DMS79 (cell line): ENCODE measurements around the gene CCT6A.
"Not testable (repeated sequence)": the region's sequence is repeated elsewhere in the genome, so short reads cannot be mapped to it uniquely, and the experiment has no call there.

ENCODE experiments used
- DNase-seq: peaks from one replicate; lab custom pipeline; 2025; lab: John Stamatoyannopoulos, UW

CCT6A gene

GRCh38 chr7:56051053-56051338 lies 569 bp upstream of the CCT6A start:
- DNase-seq: no peak

GRCh38 chr7:56053379-56053778 lies 1.8 kb downstream of the CCT6A start:
- DNase-seq: no peak

GRCh38 chr7:56053993-56054392 lies 2.4 kb downstream of the CCT6A start:
- DNase-seq: no peak

- DNase-seq: no peak
Observed at GRCh38 chr7:56062382-56062781, 10.8 kb downstream of the CCT6A start.

DNA sequence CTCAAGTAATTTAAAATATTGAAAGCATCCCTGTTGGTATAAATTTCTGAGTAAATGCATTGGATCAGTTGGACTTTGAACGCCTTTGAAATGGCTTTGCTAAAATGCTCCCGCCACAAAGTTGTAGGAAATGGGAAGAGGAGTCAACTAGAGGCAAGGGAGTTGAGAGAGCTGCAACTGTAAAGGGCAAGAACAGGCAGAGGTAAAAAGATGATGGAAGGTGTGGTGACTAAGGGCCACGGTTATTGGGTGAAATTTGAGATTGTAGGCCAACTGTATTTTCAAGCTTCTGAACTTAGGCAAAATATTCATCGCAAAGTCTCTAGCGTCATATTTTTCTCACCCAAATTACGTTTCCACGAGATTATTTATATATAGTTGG lies 11.9 kb downstream of the CCT6A start:
- no peak for DNase-seq

- peak; percentile 68 for DNase-seq
Observed at GRCh38 chr7:56063882-56064625, 12.5 kb downstream of the CCT6A start, which contains the start of gene SUMF2. Gene SUMF2 (plus strand): TSS chr7:56064286. CDS start chr7:56064312, 26 bp downstream.

DNA sequence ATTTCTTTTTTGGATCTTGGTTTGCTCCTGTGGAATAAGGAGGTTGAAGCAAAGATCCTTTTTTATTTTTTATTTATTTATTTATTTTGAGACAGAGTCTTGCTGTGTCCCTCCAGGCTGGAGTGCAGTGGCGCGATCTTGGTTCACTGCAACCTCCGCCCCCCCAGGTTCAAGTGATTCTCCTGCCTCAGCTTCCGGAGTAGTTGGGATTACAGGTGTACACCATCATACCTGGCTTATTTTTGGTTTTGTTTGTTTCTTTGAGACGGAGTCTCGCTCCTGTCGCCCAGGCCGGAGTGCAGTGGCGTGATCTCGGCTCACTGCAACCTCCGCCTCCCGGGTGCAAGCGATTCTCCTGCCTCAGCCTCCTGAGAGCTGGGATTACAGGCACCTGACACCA lies 14.8 kb downstream of the CCT6A start:
- not testable (repeated sequence) for DNase-seq

GRCh38 chr7:56074371-56074791 lies 22.8 kb downstream of the CCT6A start:
- peak; percentile 28 for DNase-seq

- DNase-seq: no peak
Observed at GRCh38 chr7:56077681-56078080, 26.1 kb downstream of the CCT6A start.

DNA sequence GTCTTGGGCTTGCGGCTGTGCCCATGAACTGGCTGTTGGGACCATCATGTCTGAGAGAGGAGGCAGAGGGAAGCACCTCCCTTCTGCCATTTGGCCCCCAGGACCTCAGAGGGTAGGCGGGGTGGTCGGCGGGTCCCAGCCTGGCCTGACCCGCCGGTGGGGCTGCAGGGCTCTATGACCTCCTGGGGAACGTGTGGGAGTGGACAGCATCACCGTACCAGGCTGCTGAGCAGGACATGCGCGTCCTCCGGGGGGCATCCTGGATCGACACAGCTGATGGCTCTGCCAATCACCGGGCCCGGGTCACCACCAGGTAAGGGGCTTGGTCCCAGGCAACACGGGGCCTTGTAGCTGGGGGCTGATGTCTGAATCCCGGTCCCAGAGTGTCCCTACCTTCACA lies 26.6 kb downstream of the CCT6A start:
- no peak for DNase-seq

DNA sequence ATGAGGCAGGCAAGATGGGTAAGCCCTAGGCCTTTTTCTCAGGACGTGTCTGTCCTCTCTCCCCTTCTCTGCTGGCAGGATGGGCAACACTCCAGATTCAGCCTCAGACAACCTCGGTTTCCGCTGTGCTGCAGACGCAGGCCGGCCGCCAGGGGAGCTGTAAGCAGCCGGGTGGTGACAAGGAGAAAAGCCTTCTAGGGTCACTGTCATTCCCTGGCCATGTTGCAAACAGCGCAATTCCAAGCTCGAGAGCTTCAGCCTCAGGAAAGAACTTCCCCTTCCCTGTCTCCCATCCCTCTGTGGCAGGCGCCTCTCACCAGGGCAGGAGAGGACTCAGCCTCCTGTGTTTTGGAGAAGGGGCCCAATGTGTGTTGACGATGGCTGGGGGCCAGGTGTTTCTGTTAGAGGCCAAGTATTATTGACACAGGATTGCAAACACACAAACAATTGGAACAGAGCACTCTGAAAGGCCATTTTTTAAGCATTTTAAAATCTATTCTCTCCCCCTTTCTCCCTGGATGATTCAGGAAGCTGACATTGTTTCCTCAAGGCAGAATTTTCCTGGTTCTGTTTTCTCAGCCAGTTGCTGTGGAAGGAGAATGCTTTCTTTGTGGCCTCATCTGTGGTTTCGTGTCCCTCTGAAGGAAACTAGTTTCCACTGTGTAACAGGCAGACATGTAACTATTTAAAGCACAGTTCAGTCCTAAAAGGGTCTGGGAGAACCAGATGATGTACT lies 28.1 kb downstream of the CCT6A start:
- peak; percentile 82 for DNase-seq

- not testable (repeated sequence) for DNase-seq
Observed at GRCh38 chr7:56080726-56081435, 29.3 kb downstream of the CCT6A start.

- DNase-seq: no peak
Observed at GRCh38 chr7:56081626-56082340, 30.2 kb downstream of the CCT6A start.

DNA sequence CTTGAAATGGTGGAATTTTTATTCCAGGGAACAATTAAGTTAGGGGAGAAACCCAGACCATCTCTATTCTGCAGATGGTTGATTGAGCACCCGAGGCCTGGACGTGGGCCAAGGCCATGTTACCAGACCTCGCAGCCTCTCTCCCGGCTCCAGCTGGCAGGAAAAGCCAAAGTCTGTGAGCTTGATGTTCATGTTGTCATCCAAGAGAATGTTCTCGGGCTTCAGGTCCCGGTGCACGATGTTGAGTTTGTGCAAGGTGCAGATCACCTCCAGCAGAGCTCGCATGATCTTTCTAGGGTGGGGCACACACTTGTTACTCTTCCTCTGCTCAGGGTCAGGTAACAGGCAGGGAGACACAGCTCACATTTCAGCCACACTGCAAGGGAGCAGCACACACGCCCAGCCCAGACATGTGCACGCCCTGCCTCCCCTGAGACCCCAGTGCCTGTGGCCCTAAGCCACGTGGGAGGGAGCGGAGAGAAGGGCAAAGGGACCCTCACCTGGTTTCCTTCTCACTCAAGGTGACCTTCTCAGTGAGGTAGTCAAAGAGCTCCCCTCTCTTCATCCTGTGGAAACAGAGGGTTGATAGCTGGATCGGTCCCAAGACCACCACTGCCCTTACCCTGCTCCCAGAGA lies 31.7 kb downstream of the CCT6A start:
- peak; percentile 62 for DNase-seq

GRCh38 chr7:56086761-56087160 lies 35.2 kb downstream of the CCT6A start:
- no peak for DNase-seq

- no peak for DNase-seq
Observed at GRCh38 chr7:56087445-56087844, 35.9 kb downstream of the CCT6A start.

DNA sequence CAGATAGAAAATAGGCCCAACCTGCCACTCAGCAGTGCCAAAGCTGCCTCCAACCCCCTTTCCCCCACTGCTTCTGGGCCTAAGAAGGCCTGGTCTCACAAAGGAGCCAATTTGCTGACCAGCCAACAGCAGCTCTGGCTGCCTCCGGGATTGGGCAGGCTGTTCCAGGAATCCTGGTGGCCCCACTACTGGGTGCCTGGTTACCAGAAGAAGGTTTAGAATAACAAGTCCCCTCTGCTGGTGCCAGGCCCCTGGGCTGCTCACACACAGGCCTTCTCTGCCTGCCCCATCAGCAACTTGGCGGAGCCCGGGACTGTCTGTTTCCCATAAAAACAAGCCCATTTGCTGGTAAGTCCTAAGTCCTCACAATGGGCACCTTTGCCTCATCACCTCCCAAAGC lies 40.0 kb downstream of the CCT6A start:
- DNase-seq: no peak

DNA sequence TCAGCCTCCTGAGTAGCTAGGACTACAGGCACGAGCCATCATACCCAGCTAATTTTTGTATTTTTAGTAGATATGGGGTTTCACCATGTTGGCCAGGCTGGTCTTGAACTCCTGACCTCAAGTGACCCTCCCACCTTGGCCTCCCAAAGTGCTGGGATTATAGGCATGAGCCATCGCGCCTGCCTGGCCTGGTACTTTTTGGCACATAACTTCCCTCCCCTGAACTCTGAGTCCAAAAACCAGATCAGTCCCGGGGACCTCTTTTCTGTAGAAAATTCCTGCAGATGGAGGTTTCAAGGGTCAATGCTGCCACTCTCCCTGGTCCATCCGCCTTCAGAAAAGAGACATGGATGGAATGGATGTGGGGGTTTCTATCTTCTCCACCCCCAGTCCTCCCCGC lies 40.8 kb downstream of the CCT6A start:
- DNase-seq: not testable (repeated sequence)

GRCh38 chr7:56092789-56093531 lies 41.4 kb downstream of the CCT6A start, which contains the start of gene PHKG1:
Gene PHKG1 (minus strand): TSS chr7:56092952. CDS start chr7:56088941, 4,011 bp downstream.
- peak; percentile 52 for DNase-seq

- DNase-seq: no peak
Observed at GRCh38 chr7:56097700-56098099, 46.1 kb downstream of the CCT6A start.
